Pancreas (tissue), 10 donors: Measurements from ENCODE around the gene UBALD1. TPM values are rescaled to one million over a fixed set of nuclear protein-coding genes. Genes with fewer than 3 reads are reported as not detected.

Experiments
- ATAC-seq, 4 donors: fragments of 200-7000 bp; cut with Tn5 transposase; one replicate each; pipeline versions ENCODE4 v1.8.0 to v1.9.1; 2020; ENCODE audit warnings: mild to moderate bottlenecking in 4 of 4, moderate library complexity in 4 of 4
- DNase-seq, 6 donors: peaks; one replicate each; pipeline ENCODE4 v3.0.0-alpha.2; 2020
- FAIRE-seq: peaks from 2 replicates; lab custom pipeline; 2012; peaks lifted over from hg19 to GRCh38; lab: Jason Lieb, UNC
- H3K27ac ChIP-seq, 4 donors: fragments of 200-600 bp; sonication (generic); 1 replicate in 3 of 4; 2 replicates in 1 of 4; pipeline versions ENCODE4 v1.5.0 to v1.8.0; 2020
- H3K27me3 ChIP-seq, 4 donors: fragments of 200-600 bp; one replicate each; pipeline ENCODE4 v1.8.0; 2021
- H3K36me3 ChIP-seq, 3 donors: fragments of 200-600 bp; sonication (generic) in 1 of 3; one replicate each; pipeline versions ENCODE4 v1.5.0 to v1.8.0; 2020 to 2021
- H3K4me1 ChIP-seq, 3 donors: fragments of 200-600 bp; one replicate each; pipeline ENCODE4 v1.8.0; 2021
- H3K4me3 ChIP-seq, 4 donors: fragments of 200-600 bp; sonication (generic) in 2 of 4; one replicate each; pipeline versions ENCODE4 v1.5.0 to v1.8.0; 2020 to 2021
- H3K9me3 ChIP-seq, 4 donors: fragments of 200-600 bp; one replicate each; pipeline ENCODE4 v1.8.0; 2021
- WGBS, 2 donors: extraction: QIAGEN DNeasy Blood & Tissue Kit; methylation state at CpG; one replicate each; pipeline ENCODE4 v1.1.7; 2013; 5-methylcytosine and 5-hydroxymethylcytosine counted together
- intact Hi-C, 3 donors: fragments of 100-400 bp; cut with DNase I; formaldehyde crosslinking; loops; one replicate each; pipeline versions ENCODE4 v1.11.1 to v1.14.2; 2022
- polyA plus RNA-seq, 2 donors: library from polyadenylated mRNA; stranded (reverse); fragments of 200-250 nt; gene quantifications; one replicate each; pipeline ENCODE4 v1.2.3, GENCODE V29; 2013
- total RNA-seq, 6 donors: library from RNA; stranded (reverse); fragmentation: NEBNext Ultra II Directional in 4 of 6; extraction: Animal tissue kit (Norgen Biotek cat#: 25700) in 4 of 6; gene quantifications; one replicate each; pipeline versions ENCODE4 v1.2.1 to v1.2.4, GENCODE V29; 2021 to 2023
- TF ChIP-seq, protein P1 (sequence below), 4 donors: fragments of 200-600 bp; sonication (generic) in 3 of 4; IDR thresholded peaks; one replicate each; pipeline versions ENCODE4 v1.5.0 to v1.8.0; 2021; ENCODE audit warnings: antibody characterized with exemption in 4 of 4
- donor health status: healthy with polysubstance abuse.
- donor health status: DM: no; HTN: no; CAD: no; lungs with moderate emphysema.
- donor health status: DM: no; HTN: no; CAD: no.
- donor health status: control.
- donor health status: control.
- donor health status: Bipolar disorder and iron deficiency.
- donor health status: DM: yes; HTN: yes; CAD: no.
- donor health status: DM: no; HTN: no; CAD: no.
- donor health status: DM: no; HTN: no; CAD: no.
- donor health status: DM: yes; HTN: yes; CAD: no.

UBALD1 gene
- total and polyA plus RNA-seq, 8 donors: 9.1 to 42.5 (median 17.1) TPM

DNA sequence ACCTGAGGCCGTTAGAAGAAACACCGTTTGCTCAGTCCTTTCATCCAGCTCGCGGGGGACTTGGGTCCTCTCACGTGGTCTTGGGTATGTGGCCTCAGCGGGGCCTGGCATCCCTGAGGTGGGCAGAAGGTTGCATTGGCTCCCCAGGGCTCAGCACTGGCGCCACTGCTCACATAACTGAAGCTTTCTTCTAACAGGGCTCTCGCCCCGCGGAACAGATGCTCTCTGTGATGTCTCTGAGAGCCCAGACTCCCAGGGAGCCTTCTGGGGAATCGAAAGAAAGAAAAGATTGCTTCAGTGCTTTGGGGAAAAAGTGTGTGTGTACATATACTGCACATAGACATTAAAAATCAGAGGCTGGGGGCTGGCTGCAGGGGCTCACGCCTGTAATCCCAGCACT is 20.1 kb upstream of the UBALD1 start:
- H3K27ac ChIP-seq: no peak overlapping the region
- FAIRE-seq: no peak
- ATAC-seq: no peak
- DNase-seq: no peak
- peaks cover 0 to 4% (median 0%) of the 10 kb centered on the region in 3 donors for H3K36me3 ChIP-seq
- no peaks in the 10 kb centered on the region for H3K4me1 ChIP-seq
- H3K4me3 ChIP-seq: no peak overlapping the region
- H3K27me3 ChIP-seq: no peaks in the 10 kb centered on the region
- no peaks in the 10 kb centered on the region for H3K9me3 ChIP-seq
- TF ChIP-seq, protein P1, sequence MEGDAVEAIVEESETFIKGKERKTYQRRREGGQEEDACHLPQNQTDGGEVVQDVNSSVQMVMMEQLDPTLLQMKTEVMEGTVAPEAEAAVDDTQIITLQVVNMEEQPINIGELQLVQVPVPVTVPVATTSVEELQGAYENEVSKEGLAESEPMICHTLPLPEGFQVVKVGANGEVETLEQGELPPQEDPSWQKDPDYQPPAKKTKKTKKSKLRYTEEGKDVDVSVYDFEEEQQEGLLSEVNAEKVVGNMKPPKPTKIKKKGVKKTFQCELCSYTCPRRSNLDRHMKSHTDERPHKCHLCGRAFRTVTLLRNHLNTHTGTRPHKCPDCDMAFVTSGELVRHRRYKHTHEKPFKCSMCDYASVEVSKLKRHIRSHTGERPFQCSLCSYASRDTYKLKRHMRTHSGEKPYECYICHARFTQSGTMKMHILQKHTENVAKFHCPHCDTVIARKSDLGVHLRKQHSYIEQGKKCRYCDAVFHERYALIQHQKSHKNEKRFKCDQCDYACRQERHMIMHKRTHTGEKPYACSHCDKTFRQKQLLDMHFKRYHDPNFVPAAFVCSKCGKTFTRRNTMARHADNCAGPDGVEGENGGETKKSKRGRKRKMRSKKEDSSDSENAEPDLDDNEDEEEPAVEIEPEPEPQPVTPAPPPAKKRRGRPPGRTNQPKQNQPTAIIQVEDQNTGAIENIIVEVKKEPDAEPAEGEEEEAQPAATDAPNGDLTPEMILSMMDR (IDR thresholded peaks at IDR 0.05): no peak
- WGBS, 2 donors: 92 to 95% methylated on average over 12 of the region's 12 CpGs
- intact Hi-C loops: no loop called here

DNA sequence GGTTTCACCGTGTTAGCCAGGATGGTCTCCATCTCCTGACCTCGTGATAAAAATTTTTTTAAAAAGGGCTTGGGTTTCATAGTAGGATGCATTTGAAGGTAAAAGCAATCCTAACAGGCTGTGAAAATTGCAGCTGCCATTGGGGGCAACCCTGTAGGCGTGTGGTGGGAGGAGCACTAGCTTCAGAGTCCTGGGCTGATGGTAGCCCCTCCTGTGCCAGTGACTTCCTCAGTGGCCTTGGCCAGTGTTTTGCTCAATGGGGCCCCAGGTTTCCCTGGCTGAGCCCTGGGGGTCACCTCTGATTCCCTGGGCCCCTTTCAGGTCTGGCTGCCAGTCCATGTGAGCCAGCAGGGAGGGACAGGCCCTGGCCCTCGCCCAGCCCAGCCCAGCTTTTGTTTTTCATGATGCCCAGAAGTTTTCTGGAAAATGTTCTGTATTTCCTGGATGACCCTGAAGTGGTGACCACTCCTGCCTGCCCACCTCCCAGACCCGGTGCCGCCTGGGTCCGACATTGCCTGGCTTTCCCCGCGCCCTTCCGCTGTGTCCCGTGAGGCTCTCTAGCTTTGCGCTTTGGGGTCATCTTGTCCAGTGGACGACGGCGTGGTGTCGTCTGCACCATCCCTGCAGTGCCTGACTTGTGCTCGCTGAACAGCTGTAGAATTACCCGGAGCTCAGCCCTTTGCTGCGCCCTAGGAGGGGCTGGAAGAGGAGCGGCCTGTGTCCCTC is 19.4 kb upstream of the UBALD1 start:
- TF ChIP-seq, protein P1 (IDR thresholded peaks at IDR 0.05): no peak
- H3K4me3 ChIP-seq: no peak overlapping the region
- H3K9me3 ChIP-seq: no peaks in the 10 kb centered on the region
- ATAC-seq (no peak), DNase-seq (no peak), FAIRE-seq (no peak)
- WGBS, 2 donors: 89% methylated on average over 20 of the region's 20 CpGs
- intact Hi-C loops: no loop called here
- no peaks in the 10 kb centered on the region for H3K4me1 ChIP-seq
- H3K27ac ChIP-seq: no peak overlapping the region
- H3K36me3 ChIP-seq: peaks cover 0 to 4% (median 0%) of the 10 kb centered on the region in 3 donors
- no peaks in the 10 kb centered on the region for H3K27me3 ChIP-seq

DNA sequence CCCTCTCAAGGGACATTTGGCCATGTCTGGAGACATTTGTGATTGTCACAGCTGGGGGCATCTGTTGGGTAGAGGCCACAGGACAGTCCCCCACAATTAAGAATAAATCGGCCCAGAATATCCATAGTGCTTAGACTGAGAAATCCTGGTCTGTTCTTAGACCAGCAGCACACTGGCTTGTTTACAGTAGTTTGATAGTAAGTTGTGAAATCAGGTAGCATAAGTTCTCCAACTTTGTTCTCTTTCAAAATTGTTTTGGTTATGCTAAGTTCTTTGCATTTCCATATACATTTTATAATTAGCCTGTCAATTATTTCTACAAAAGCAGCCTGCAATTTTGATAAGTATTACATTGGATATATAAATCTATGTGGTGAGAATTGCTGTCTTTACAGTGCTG is 16.8 kb upstream of the UBALD1 start:
- Histone ChIP-seq H3K27me3 (no peaks in the 10 kb centered on the region), H3K4me1 (peaks cover under 1 to 6% (median 4%) of the 10 kb centered on the region in 3 donors), H3K9me3 (no peaks in the 10 kb centered on the region), H3K27ac (no peak overlapping the region), H3K4me3 (no peak overlapping the region), H3K36me3 (peaks cover 0 to 4% (median 0%) of the 10 kb centered on the region in 3 donors)
- intact Hi-C loops: no loop called here
- ATAC-seq (no peak), FAIRE-seq (no peak), DNase-seq (no peak)
- TF ChIP-seq, protein P1 (IDR thresholded peaks at IDR 0.05): no peak
- WGBS, 2 donors: 96 to 100% methylated on average over 1 of the region's 1 CpG

DNA sequence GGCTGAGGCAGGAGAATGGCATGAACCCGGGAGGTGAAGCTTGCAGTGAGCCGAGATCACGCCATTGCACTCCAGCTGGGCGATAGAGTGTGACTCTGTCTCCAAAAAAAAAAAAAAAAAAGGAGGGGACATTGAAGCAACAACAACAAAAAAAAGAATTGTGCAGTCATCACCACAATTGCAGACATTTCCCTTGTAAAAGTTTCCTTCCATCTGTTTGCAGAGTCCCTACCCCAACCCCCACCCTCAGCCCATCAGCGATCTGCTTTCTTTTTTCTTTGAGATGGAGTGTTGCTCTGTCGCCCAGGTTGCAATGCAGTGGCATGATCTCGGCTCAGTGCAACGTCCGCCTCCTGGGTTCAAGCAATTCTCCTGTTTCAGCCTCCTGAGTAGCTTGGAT is 13.6 kb upstream of the UBALD1 start:
- no peak for DNase-seq
- Histone ChIP-seq H3K36me3 (no peaks in the 10 kb centered on the region), H3K4me3 (no peak overlapping the region), H3K9me3 (no peaks in the 10 kb centered on the region), H3K27me3 (no peaks in the 10 kb centered on the region), H3K4me1 (peaks cover 8 to 19% (median 10%) of the 10 kb centered on the region in 3 donors), H3K27ac (no peak overlapping the region)
- TF ChIP-seq, protein P1 (IDR thresholded peaks at IDR 0.05): no peak
- WGBS, 2 donors: 95 to 100% methylated on average over 9 of the region's 9 CpGs
- intact Hi-C loops: no loop called here
- no peak for ATAC-seq
- no peak for FAIRE-seq

DNA sequence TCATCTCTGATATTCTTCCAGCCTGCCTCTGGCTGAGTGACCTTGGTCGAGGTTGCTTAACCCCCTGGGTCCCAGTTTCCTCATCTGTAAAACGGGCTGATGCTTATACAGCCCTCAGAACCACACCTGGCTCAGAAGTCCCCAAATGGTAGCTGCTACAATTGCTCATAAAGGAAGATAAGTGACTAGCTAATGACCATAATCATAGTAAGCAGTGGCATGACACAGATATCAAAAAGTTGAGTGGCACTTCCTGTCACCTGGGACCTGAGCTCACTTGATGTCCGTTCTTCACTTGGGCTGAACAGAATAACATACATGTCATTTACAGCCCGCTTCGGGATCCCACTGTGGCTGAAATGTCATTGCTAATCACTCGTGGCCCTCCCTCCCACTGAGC is 11.7 kb upstream of the UBALD1 start:
- intact Hi-C loops: no loop called here
- Histone ChIP-seq H3K4me1 (peaks cover 8 to 19% (median 10%) of the 10 kb centered on the region in 3 donors), H3K27ac (peak overlapping the region in 1 of 4 donors; percentile 18), H3K4me3 (peak overlapping the region in 2 of 4 donors; percentile 99), H3K36me3 (no peaks in the 10 kb centered on the region), H3K9me3 (no peaks in the 10 kb centered on the region), H3K27me3 (no peaks in the 10 kb centered on the region)
- ATAC-seq (no peak), DNase-seq (no peak), FAIRE-seq (no peak)
- TF ChIP-seq, protein P1 (IDR thresholded peaks at IDR 0.05): no peak
- WGBS, 2 donors: 41 to 47% methylated on average over 6 of the region's 6 CpGs
